Heart left ventricle (tissue), 16 donors: ENCODE results near the gene NUBP2. TPM values are rescaled to one million over a fixed set of nuclear protein-coding genes. Genes with fewer than 3 reads are reported as not detected.

Experiments
- ATAC-seq, 4 donors: fragments of 200-7000 bp; cut with Tn5 transposase; one replicate each; pipeline ENCODE4 v1.9.1; 2020 to 2022; ENCODE audit warnings: moderate library complexity in 4 of 4, mild to moderate bottlenecking in 3 of 4, moderate number of reproducible peaks in 1 of 4
- DNase-seq, 5 donors: peaks; one replicate each; pipeline ENCODE4 v3.0.0-alpha.2; 2020
- H3K27ac ChIP-seq, 12 donors: fragments of 200-600 bp; sonication (generic) in 4 of 12; one replicate each; pipeline versions ENCODE4 v1.5.0 to v1.8.0; 2016 to 2022; ENCODE audit warnings: mild to moderate bottlenecking in 2 of 12
- H3K27me3 ChIP-seq, 9 donors: fragments of 200-600 bp; sonication (generic) in 2 of 9; one replicate each; pipeline versions ENCODE4 v1.5.1 to v1.8.0; 2016 to 2022; ENCODE audit warnings: mild to moderate bottlenecking in 3 of 9
- H3K36me3 ChIP-seq, 9 donors: fragments of 200-600 bp; sonication (generic) in 2 of 9; one replicate each; pipeline versions ENCODE4 v1.5.0 to v1.8.0; 2018 to 2022; ENCODE audit warnings: mild to moderate bottlenecking in 2 of 9
- H3K4me1 ChIP-seq, 12 donors: fragments of 200-600 bp; sonication (generic) in 4 of 12; one replicate each; pipeline versions ENCODE4 v1.5.0 to v1.8.0; 2016 to 2022; ENCODE audit warnings: mild to moderate bottlenecking in 3 of 12
- H3K4me3 ChIP-seq, 12 donors: fragments of 200-600 bp; sonication (generic) in 4 of 12; one replicate each; pipeline versions ENCODE4 v1.5.0 to v1.8.0; 2017 to 2022; ENCODE audit warnings: mild to moderate bottlenecking in 9 of 12, moderate library complexity in 4 of 12
- H3K9me3 ChIP-seq, 12 donors: fragments of 200-600 bp; sonication (generic) in 4 of 12; one replicate each; pipeline versions ENCODE4 v1.5.0 to v1.8.0; 2016 to 2022; ENCODE audit warnings: mild to moderate bottlenecking in 1 of 12
- CTCF ChIP-seq, 12 donors: fragments of 200-600 bp; sonication (generic) in 4 of 12; IDR thresholded peaks; one replicate each; pipeline versions ENCODE4 v1.5.0 to v1.8.0; 2018 to 2022; ENCODE audit warnings: antibody characterized with exemption in 12 of 12, mild to moderate bottlenecking in 5 of 12
- POLR2A ChIP-seq, 2 donors: fragments of 450-650 bp; IDR thresholded peaks; one replicate each; pipeline ENCODE4 v1.6.1; 2017; ENCODE audit warnings: antibody characterized with exemption in 2 of 2, mild to moderate bottlenecking in 2 of 2, moderate library complexity in 2 of 2
- WGBS, 4 donors: extraction: QIAGEN DNeasy Blood & Tissue Kit in 2 of 4; methylation state at CpG; one replicate each; pipeline versions ENCODE4 v1.1.5 to v1.1.7; 2013 to 2018; 5-methylcytosine and 5-hydroxymethylcytosine counted together
- intact Hi-C, 10 donors: fragments of 100-400 bp; cut with DNase I; formaldehyde crosslinking; loops; one replicate each; pipeline versions ENCODE4 v1.11.1 to v1.14.2; 2022
- polyA plus RNA-seq, 2 donors: library from polyadenylated mRNA; stranded (reverse); fragments of 200-250 nt; gene quantifications; one replicate each; pipeline ENCODE4 v1.2.3, GENCODE V29; 2013
- total RNA-seq, 9 donors: library from RNA; depleted of rRNA in 2 of 9; stranded (reverse); fragments of >200 nt in 2 of 9; fragmentation: NEBNext Ultra II Directional in 3 of 9; extraction: Animal tissue kit (Norgen Biotek cat#: 25700) in 3 of 9; gene quantifications; one replicate each; pipeline versions ENCODE4 v1.1.0 to v1.2.4, GENCODE V29; 2016 to 2023
- donor health status: ischemic (EF 13 %, LVEDD 7.1; RV severe dilation, severe dysfunction).
- donor health status: healthy with polysubstance abuse.
- donor health status: DM: no; HTN: yes; CAD: no.
- donor health status: DM: no; HTN: no; CAD: no.
- donor health status: ischemic (EF 25% LVEDD 6.9; RV normal size, moderate dysfunction).
- donor health status: ischemic (EF 25% LVEDD 5.7; RV mildly dilated, moderate dysfunction).
- donor health status: healthy.
- donor health status: DM: yes; HTN: yes; CAD: no.
- donor health status: ischemic (EF 35%, LVEDD 5.7; RV mildly dilated, moderate dysfunction).
- donor health status: nonischemic (EF 11% LVEDD 7.7; RV severe dilation, severe dysfunction).
- donor health status: DM: yes; HTN: yes; CAD: no.
- donor health status: PGD.
- donor health status: ischemic (EF 29% LVEDD 5.4; RV normal size, mild dysfunction).
- donor health status: nonischemic (EF 23%, LVEDD 6.1; RV moderate dilation, normal function).

The NUBP2 gene
- total and polyA plus RNA-seq, 11 donors = 26.7 to 81.9 (median 30.4) TPM

- H3K36me3 ChIP-seq = peaks cover 0 to 46% (median 35%) of the 10 kb centered on the region in 9 donors
- ATAC-seq = peak; percentile 18 to 67 (median 64)
- peaks cover 14 to 44% (median 32%) of the 10 kb centered on the region in 12 donors for H3K4me1 ChIP-seq
- H3K9me3 ChIP-seq = no peaks in the 10 kb centered on the region
- DNase-seq = peak; percentile 83 to 93 (median 88)
- WGBS, 4 donors = 0% methylated on average over 41 to 108 of the region's 108 CpGs
- H3K27ac ChIP-seq = peak within 1 kb of the TSS; percentile 91 to 99 (median 97)
- intact Hi-C loops = loop anchor here in 3 of 10 donors (1.0 to 5.0 kb wide), 3 partner anchors 9 to 161 kb away; partner anchors contain the start of genes CRAMP1 (in 1 of the 3), IFT140 (in 1 of the 3), MAPK8IP3 (in 1 of the 3) and NUBP2 (in 1 of the 3)
- TF ChIP-seq POLR2A (IDR thresholded peaks at IDR 0.05) = peak in 1 of 2 donors; percentile 69
- peak; percentile 56 to 86 (median 71) for TF ChIP-seq CTCF (IDR thresholded peaks at IDR 0.05)
- no peaks in the 10 kb centered on the region for H3K27me3 ChIP-seq
- peak within 1 kb of the TSS; percentile 75 to 99 (median 96) for H3K4me3 ChIP-seq
These were observed 9.7 kb upstream of the NUBP2 start, which contains the start of gene MRPS34 for GRCh38 chr16:1772908-1773702. TSS of gene MRPS34 (minus strand) at chr16:1773134. CDS start at chr16:1773119, 15 bp downstream.

DNA sequence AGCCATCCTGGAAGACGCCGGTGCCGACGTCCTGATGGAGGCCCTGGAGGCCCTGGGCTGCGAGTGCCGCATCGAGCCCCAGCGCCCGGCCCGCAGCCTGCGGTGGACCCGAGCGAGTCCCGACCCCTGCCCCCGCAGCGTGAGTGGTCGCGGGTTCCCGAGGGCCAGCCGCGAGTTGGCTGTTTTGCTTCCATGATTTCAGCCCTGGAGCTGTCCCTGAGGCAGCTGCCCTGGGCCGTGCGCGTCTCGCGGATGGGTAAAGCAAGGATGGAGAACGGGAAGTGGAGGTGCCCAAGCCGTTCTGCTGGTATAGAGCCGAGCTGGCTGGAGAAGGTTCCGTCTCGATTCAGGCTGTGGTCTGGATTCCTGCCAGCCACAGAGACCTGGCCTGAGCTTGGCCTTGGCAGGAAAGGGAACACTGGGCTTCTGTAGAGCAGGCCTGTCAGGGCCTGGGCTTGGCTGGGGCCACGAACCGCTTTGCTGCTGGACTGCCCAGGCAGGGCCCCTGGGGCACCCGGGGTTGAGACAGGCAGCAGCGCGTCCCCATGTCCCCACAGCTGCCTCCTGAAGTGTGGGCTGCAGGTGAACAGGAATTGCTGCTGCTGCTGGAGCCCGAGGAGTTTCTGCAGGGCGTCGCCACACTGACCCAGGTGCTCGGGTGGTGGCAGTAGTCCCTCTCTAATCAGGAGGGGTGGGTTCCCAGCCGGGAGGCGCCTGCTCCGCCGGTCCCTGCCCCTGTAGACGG lies 8.9 kb upstream of the NUBP2 start:
- DNase-seq (peak in 2 of 5 donors; percentile 59 to 71), ATAC-seq (peak in 2 of 4 donors; percentile 0)
- intact Hi-C loops = loop anchor here in 3 of 10 donors (1.0 to 5.0 kb wide), 3 partner anchors 8 to 162 kb away; partner anchors contain the start of genes CRAMP1 (in 1 of the 3), IFT140 (in 1 of the 3), MAPK8IP3 (in 1 of the 3) and NUBP2 (in 1 of the 3)
- TF ChIP-seq CTCF (IDR thresholded peaks at IDR 0.05) = peak in 1 of 12 donors; percentile 14
- no peak for TF ChIP-seq POLR2A (IDR thresholded peaks at IDR 0.05)
- peaks cover 14 to 44% (median 32%) of the 10 kb centered on the region in 12 donors for H3K4me1 ChIP-seq
- 15 to 18% (median 16%) methylated on average over 27 to 45 of the region's 45 CpGs for WGBS, 4 donors
- H3K27me3 ChIP-seq = no peaks in the 10 kb centered on the region
- peak overlapping the region; percentile 91 to 99 (median 97) for H3K27ac ChIP-seq
- peak overlapping the region; percentile 75 to 99 (median 96) for H3K4me3 ChIP-seq
- no peaks in the 10 kb centered on the region for H3K9me3 ChIP-seq
- H3K36me3 ChIP-seq = peaks cover 0 to 45% (median 34%) of the 10 kb centered on the region in 9 donors

GRCh38 chr16:1774448-1774780 lies 8.3 kb upstream of the NUBP2 start:
- WGBS, 4 donors = 85 to 91% (median 88%) methylated on average over 5 to 7 of the region's 7 CpGs

More at GRCh38 chr16:1774448-1774780, 8.3 kb upstream of the NUBP2 start:
- peaks cover 0 to 45% (median 36%) of the 10 kb centered on the region in 9 donors for H3K36me3 ChIP-seq
- peaks cover 14 to 44% (median 32%) of the 10 kb centered on the region in 12 donors for H3K4me1 ChIP-seq
- no peaks in the 10 kb centered on the region for H3K9me3 ChIP-seq
- intact Hi-C loops = loop anchor here in 2 of 10 donors (5.0 kb wide), 2 partner anchors 67 to 162 kb away; partner anchors contain the start of genes CRAMP1 (in 1 of the 2), IFT140 (in 1 of the 2) and MAPK8IP3 (in 1 of the 2)
- H3K27ac ChIP-seq = peak overlapping the region in 4 of 12 donors; percentile 15 to 98 (median 98)
- DNase-seq = peak in 2 of 5 donors; percentile 5 to 55
- H3K4me3 ChIP-seq = peak overlapping the region in 9 of 12 donors; percentile 75 to 99 (median 96)
- TF ChIP-seq CTCF (IDR thresholded peaks at IDR 0.05) = no peak
- TF ChIP-seq POLR2A (IDR thresholded peaks at IDR 0.05) = no peak
- ATAC-seq = no peak
- H3K27me3 ChIP-seq = no peaks in the 10 kb centered on the region
